Activated CD4-positive, alpha-beta T cell treated with anti-CD3 and anti-CD28 coated beads for 24 hours (primary cell): ENCODE measurements around the gene IQSEC1.
A peak's percentile ranks its signal among the peaks of the same experiment; 100 is the strongest.

Experiments
- DNase-seq, 2 donors: peaks; one replicate each; pipeline ENCODE4 v3.0.0-alpha.2; 2020; ENCODE audit warnings: low read depth in 2 of 2

The IQSEC1 gene

GRCh38 chr3:12967606-12968351 is 105.5 kb downstream of the IQSEC1 start:
- peak; percentile 83 to 86 for DNase-seq

GRCh38 chr3:12966847-12967605 is 106.2 kb downstream of the IQSEC1 start:
- DNase-seq: no peak

- DNase-seq: no peak
Measured at GRCh38 chr3:12965999-12966846, 107.0 kb downstream of the IQSEC1 start.

- no peak for DNase-seq
Measured at GRCh38 chr3:12964711-12965612, 108.3 kb downstream of the IQSEC1 start.

- no peak for DNase-seq
Measured at GRCh38 chr3:12963922-12964701, 109.1 kb downstream of the IQSEC1 start.

GRCh38 chr3:12963231-12963896 is 109.9 kb downstream of the IQSEC1 start:
- no peak for DNase-seq

GRCh38 chr3:12962292-12962691 is 110.9 kb downstream of the IQSEC1 start:
- DNase-seq: no peak

GRCh38 chr3:12961697-12962036 is 111.6 kb downstream of the IQSEC1 start:
- DNase-seq: no peak

- no peak for DNase-seq
Measured at GRCh38 chr3:12961007-12961696, 112.1 kb downstream of the IQSEC1 start.

- no peak for DNase-seq
Measured at GRCh38 chr3:12960497-12960896, 112.7 kb downstream of the IQSEC1 start.

GRCh38 chr3:12959838-12960378 is 113.3 kb downstream of the IQSEC1 start:
- DNase-seq: no peak

GRCh38 chr3:12959410-12959809 is 113.8 kb downstream of the IQSEC1 start:
- no peak for DNase-seq

GRCh38 chr3:12957824-12958792 is 115.1 kb downstream of the IQSEC1 start:
- no peak for DNase-seq

- DNase-seq: no peak
Measured at GRCh38 chr3:12957339-12957738, 115.9 kb downstream of the IQSEC1 start.

- no peak for DNase-seq
Measured at GRCh38 chr3:12956316-12956660, 116.9 kb downstream of the IQSEC1 start.

- DNase-seq: no peak
Measured at GRCh38 chr3:12955651-12956315, 117.4 kb downstream of the IQSEC1 start.

GRCh38 chr3:12954891-12955650 is 118.2 kb downstream of the IQSEC1 start:
- peak in 1 of 2 donors; percentile 14 for DNase-seq
